DMS53 (cell line): Measurements from ENCODE around the gene PROM1.

Experiments used
- DNase-seq: peaks from one replicate; lab custom pipeline; 2025; lab: John Stamatoyannopoulos, UW

Gene PROM1

GRCh38 chr4:16062601-16063000 lies 21.2 kb downstream of the PROM1 start:
- no peak for DNase-seq

- DNase-seq: no peak
Observed at GRCh38 chr4:16056681-16057385, 27.0 kb downstream of the PROM1 start.

- DNase-seq: no peak
Observed at GRCh38 chr4:16055873-16056272, 27.9 kb downstream of the PROM1 start.

- DNase-seq: no peak
Observed at GRCh38 chr4:16055471-16055870, 28.4 kb downstream of the PROM1 start.

GRCh38 chr4:16052939-16053338 lies 30.9 kb downstream of the PROM1 start:
- DNase-seq: no peak

GRCh38 chr4:16051980-16052379 lies 31.8 kb downstream of the PROM1 start:
- no peak for DNase-seq

GRCh38 chr4:16051132-16051531 lies 32.7 kb downstream of the PROM1 start:
- no peak for DNase-seq

GRCh38 chr4:16050669-16051068 lies 33.2 kb downstream of the PROM1 start:
- DNase-seq: no peak

- DNase-seq: no peak
Observed at GRCh38 chr4:16048619-16049419, 35.0 kb downstream of the PROM1 start.

GRCh38 chr4:16045687-16046086 lies 38.1 kb downstream of the PROM1 start:
- peak; percentile 38 for DNase-seq

- peak; percentile 22 for DNase-seq
Observed at GRCh38 chr4:16043642-16044498, 40.0 kb downstream of the PROM1 start.

GRCh38 chr4:16039139-16039538 lies 44.7 kb downstream of the PROM1 start:
- DNase-seq: no peak

- DNase-seq: no peak
Observed at GRCh38 chr4:16037901-16038300, 45.9 kb downstream of the PROM1 start.

GRCh38 chr4:16035843-16036242 lies 48.0 kb downstream of the PROM1 start:
- no peak for DNase-seq

- no peak for DNase-seq
Observed at GRCh38 chr4:16034010-16034748, 49.6 kb downstream of the PROM1 start.

GRCh38 chr4:16032396-16032770 lies 51.4 kb downstream of the PROM1 start:
- DNase-seq: no peak

GRCh38 chr4:16031546-16032395 lies 52.1 kb downstream of the PROM1 start:
- DNase-seq: peak; percentile 25

- DNase-seq: no peak
Observed at GRCh38 chr4:16029886-16030285, 53.9 kb downstream of the PROM1 start.

- no peak for DNase-seq
Observed at GRCh38 chr4:16029262-16029661, 54.6 kb downstream of the PROM1 start.

GRCh38 chr4:16027626-16028025 lies 56.2 kb downstream of the PROM1 start:
- DNase-seq: no peak

- peak; percentile 44 for DNase-seq
Observed at GRCh38 chr4:16027114-16027513, 56.7 kb downstream of the PROM1 start.
